Muscle of leg (tissue), 11 donors: Measurements from ENCODE around the gene TBC1D7. TPM values are rescaled to one million over a fixed set of nuclear protein-coding genes. Genes with fewer than 3 reads are reported as not detected.

Experiments used
- DNase-seq: peaks from one replicate; pipeline ENCODE4 v3.0.0; 2013
- H3K27ac ChIP-seq: one replicate; pipeline ENCODE4 v1.5.1; 2013; ENCODE audit warnings: mild to moderate bottlenecking, low read length, control low read depth
- H3K27me3 ChIP-seq: one replicate; pipeline ENCODE4 v1.6.1; 2013; ENCODE audit warnings: low read length; ENCODE audit not compliant: control insufficient read depth, insufficient read depth
- H3K36me3 ChIP-seq: one replicate; pipeline ENCODE4 v1.6.1; 2013; ENCODE audit warnings: low read length; ENCODE audit not compliant: control insufficient read depth, insufficient read depth
- H3K4me1 ChIP-seq: one replicate; pipeline ENCODE4 v1.6.1; 2013; ENCODE audit warnings: low read length; ENCODE audit not compliant: control insufficient read depth, insufficient read depth
- H3K4me3 ChIP-seq: one replicate; pipeline ENCODE4 v1.5.1; 2013; ENCODE audit warnings: low read length, control low read depth
- H3K9me3 ChIP-seq: replicated peaks from 2 replicates; pipeline ENCODE4 v1.6.1; 2013; ENCODE audit warnings: low read depth, low read length; ENCODE audit not compliant: control insufficient read depth
- WGBS: methylation state at CpG from one replicate; pipeline ENCODE4 v1.1.5; 2013; ENCODE audit warnings: missing lambda C conversion rate; ENCODE audit not compliant: insufficient coverage; 5-methylcytosine and 5-hydroxymethylcytosine counted together
- polyA plus RNA-seq, 8 donors: library from polyadenylated mRNA; unstranded; fragments of 120-200 nt; gene quantifications; one replicate each; pipeline versions ENCODE4 v1.2.1 to v1.2.3, GENCODE V29; 2013; ENCODE audit warnings: inconsistent platforms in 1 of 8, low replicate concordance in 1 of 8; ENCODE audit not compliant: insufficient read length in 8 of 8, insufficient read depth in 1 of 8
- total RNA-seq: library from RNA; stranded (reverse); fragments of 120-200 nt; gene quantifications from one replicate; pipeline ENCODE4 v1.2.4, GENCODE V29; 2013

The TBC1D7 gene
- total and polyA plus RNA-seq, 9 donors, result 15.6 to 24.9 (median 19.1) TPM

DNA sequence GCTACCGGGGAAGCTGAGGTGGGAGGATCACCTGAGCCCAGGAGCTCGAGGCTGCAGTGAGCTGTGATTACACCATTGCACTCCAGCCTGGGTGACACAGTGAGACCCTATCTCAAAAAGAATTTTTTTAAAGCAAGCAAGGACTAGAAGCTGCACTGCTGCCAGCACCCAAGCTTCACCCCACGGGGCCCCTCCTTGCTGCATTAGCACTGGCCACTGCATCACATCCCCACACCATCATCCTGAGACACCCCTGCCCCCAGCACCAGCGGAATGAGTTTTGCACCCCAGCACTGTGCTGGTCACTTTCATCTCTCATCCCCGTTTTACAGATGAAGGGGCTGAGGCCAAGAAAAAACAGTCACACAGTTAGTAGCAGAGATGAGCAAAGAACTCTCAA, 30.9 kb downstream of the TBC1D7 start:
- Histone ChIP-seq H3K36me3 (peaks cover 73% of the 10 kb centered on the region), H3K4me1 (peaks cover 3% of the 10 kb centered on the region), H3K9me3 (no peaks in the 10 kb centered on the region), H3K27me3 (no peaks in the 10 kb centered on the region), H3K4me3 (no peak overlapping the region), H3K27ac (no peak overlapping the region)
- 92% methylated on average over 3 of the region's 5 CpGs for WGBS
- no peak for DNase-seq

DNA sequence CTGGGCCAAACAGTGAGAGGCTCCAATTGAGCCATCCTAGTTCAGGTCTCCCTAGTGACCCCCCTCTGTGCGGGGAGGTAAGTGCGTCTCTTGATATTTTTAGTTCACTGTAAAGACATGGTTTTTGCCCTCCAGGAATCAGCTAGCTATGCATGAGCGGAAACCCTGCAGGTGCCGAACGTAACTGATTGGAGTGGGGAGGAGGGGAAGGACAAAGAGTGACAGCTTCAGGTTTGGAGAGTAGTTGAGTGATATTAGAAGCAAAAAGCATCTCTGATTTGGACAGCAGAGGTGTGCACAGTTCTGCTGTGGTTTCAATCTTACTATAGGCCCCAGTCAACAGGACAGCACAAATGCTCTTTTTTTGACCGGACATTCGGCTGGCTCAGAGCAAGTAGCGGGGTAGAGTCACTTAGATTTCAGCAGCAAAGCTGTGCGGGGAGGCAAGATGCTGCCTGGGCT, 31.8 kb downstream of the TBC1D7 start:
- DNase-seq, result no peak
- Histone ChIP-seq H3K4me1 (no peaks in the 10 kb centered on the region), H3K27me3 (no peaks in the 10 kb centered on the region), H3K27ac (no peak overlapping the region), H3K9me3 (no peaks in the 10 kb centered on the region), H3K36me3 (peaks cover 68% of the 10 kb centered on the region), H3K4me3 (no peak overlapping the region)
- 92% methylated on average over 9 of the region's 9 CpGs for WGBS

DNA sequence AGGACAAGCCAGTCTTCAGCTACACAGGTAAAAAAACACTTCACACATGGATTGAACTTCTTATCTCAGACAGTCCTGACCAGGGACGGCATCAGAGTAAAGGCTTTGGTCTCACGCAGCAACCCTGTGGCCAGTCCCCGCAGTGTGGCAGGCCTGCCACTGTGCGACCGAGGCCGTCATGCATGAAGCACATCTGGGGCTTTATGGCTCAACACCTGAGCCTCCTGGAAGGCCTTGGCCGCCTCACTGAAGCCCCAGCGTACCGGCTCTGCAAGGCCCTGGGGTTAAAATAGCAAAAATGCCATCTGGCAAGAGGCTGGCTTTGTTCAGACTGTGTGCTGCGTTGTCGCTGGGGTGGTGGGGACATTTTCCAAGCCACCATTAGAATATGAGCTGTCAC, 32.8 kb downstream of the TBC1D7 start:
- Histone ChIP-seq H3K27ac (no peak overlapping the region), H3K9me3 (no peaks in the 10 kb centered on the region), H3K4me3 (no peak overlapping the region), H3K36me3 (peaks cover 64% of the 10 kb centered on the region), H3K4me1 (no peaks in the 10 kb centered on the region), H3K27me3 (no peaks in the 10 kb centered on the region)
- 88% methylated on average over 11 of the region's 11 CpGs for WGBS
- no peak for DNase-seq

DNA sequence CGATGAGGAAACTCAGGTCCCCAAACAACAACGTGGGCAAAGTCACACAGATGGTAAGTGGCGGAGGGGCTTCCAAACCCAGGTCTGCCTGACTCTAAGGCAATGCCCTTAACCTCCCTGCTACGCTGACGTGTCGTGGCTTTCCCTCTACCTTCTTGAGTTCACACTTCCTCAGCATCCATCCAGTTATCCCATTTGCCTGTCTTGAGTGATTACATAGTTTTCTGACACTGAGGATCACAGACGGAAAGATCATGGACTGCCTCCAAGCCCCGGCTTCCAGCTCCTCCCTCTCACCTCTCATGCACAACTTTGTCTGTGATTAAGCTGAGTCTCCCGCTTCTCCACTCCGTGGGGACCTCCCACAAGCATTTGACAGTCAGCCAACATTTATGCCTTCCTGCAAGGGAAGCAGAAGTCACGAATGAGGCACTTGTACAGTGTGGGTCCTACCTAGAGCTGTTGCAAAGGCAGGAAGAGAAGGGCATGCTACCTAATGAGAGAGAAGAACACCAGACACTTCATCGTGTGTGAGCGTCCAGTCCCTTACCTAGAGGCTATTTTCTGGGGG, 33.8 kb downstream of the TBC1D7 start:
- Histone ChIP-seq H3K36me3 (peaks cover 56% of the 10 kb centered on the region), H3K4me3 (no peak overlapping the region), H3K4me1 (no peaks in the 10 kb centered on the region), H3K27me3 (no peaks in the 10 kb centered on the region), H3K9me3 (no peaks in the 10 kb centered on the region), H3K27ac (no peak overlapping the region)
- DNase-seq, result no peak
- WGBS, result 76% methylated on average over 8 of the region's 13 CpGs

DNA sequence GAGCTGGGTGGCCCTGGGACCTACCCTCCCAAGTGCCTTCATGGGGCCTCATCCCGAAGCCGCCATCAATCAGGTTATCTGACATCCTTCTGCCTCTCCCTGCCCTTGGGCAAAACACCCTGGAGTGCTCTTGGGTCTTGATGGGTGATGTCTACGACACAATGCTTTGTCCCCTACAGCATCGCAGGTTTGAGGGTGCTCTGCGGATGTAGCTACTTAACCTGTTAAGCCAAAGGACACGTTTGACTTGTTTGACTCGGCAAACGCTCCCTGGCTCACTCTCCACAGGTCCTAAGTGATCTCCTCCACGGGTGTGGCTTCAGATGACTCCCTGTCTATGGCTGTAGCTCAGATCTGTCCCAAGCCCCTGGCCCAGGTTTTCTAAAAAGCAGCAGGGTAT, 35.6 kb downstream of the TBC1D7 start:
- H3K4me3 ChIP-seq, result no peak overlapping the region
- peaks cover 3% of the 10 kb centered on the region for H3K9me3 ChIP-seq
- peaks cover 50% of the 10 kb centered on the region for H3K36me3 ChIP-seq
- H3K27me3 ChIP-seq, result no peaks in the 10 kb centered on the region
- no peaks in the 10 kb centered on the region for H3K4me1 ChIP-seq
- WGBS, result 87% methylated on average over 8 of the region's 9 CpGs
- no peak overlapping the region for H3K27ac ChIP-seq
- DNase-seq, result no peak

DNA sequence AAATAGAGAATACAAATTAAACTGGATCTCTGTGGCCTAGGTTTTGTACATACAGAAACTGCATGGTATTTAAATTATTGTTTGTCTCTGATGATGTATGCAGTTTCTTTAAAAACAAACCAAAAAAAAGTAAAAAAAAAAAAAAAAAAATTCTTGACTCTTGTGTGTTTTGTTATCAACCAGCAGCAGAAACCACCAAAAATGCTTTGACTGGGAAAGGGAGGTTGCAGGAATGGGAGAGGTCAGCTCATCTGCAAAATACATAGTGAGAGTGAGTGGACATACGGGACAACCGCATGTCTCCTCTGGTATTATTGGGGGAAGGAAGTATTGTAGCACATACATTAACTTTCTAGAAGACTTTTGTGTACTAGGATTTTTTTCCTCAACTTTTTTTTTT, 38.0 kb downstream of the TBC1D7 start:
- DNase-seq, result no peak
- H3K4me3 ChIP-seq, result no peak overlapping the region
- H3K9me3 ChIP-seq, result peaks cover 17% of the 10 kb centered on the region
- H3K36me3 ChIP-seq, result peaks cover 53% of the 10 kb centered on the region
- WGBS, result no CpG with 5 or more reads among the region's 2 CpGs
- H3K4me1 ChIP-seq, result no peaks in the 10 kb centered on the region
- no peak overlapping the region for H3K27ac ChIP-seq
- no peaks in the 10 kb centered on the region for H3K27me3 ChIP-seq

DNA sequence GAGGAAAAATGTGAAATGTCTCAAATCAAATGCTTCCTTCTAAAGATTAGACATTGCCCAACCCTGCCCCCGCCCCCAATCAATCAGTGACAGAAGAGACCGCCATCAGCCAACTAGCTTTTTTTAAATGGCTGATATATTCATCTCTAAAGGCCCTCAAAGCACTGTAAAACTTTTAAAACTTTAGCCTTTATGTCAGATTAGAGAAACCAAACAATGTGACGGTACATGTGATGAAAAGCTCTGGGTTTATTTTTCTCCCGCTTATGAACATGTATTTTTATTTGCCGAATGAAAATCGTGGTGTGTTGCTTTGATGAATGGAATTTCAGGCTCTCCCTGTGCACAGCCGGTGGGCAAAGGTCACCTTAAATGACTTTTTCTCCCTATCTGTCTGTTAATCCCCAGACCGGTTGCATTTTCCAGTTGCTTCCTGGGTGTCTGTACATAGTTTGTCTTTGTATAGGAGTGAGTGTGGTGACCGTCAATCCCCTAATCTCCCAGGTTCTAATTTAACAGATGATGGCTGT, 38.5 kb downstream of the TBC1D7 start:
- DNase-seq, result no peak
- no peak overlapping the region for H3K27ac ChIP-seq
- H3K4me1 ChIP-seq, result no peaks in the 10 kb centered on the region
- H3K36me3 ChIP-seq, result peaks cover 50% of the 10 kb centered on the region
- WGBS, result 68% methylated on average over 2 of the region's 9 CpGs
- no peak overlapping the region for H3K4me3 ChIP-seq
- H3K27me3 ChIP-seq, result no peaks in the 10 kb centered on the region
- H3K9me3 ChIP-seq, result peaks cover 17% of the 10 kb centered on the region

DNA sequence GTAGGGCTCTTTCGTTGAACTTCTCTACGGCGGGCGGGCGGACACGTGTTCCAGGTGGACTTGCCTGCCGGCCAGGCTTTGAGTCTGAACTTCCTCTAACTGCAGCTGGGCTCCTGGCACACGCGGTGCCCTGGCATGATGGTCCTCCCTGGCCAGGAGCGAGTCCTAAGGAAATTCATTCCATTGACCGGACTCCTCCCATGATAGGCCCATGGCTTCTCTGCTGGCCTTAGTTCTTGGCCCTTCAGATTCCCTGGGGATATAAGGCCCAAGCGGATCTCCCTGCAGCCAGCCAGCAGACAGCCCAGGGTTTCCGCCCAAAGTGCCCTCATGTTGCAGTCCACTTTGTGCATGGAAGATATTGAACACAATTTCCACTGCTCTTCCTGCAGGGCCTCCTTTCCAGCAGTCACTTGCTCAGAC, 39.4 kb downstream of the TBC1D7 start:
- peaks cover 42% of the 10 kb centered on the region for H3K36me3 ChIP-seq

DNA sequence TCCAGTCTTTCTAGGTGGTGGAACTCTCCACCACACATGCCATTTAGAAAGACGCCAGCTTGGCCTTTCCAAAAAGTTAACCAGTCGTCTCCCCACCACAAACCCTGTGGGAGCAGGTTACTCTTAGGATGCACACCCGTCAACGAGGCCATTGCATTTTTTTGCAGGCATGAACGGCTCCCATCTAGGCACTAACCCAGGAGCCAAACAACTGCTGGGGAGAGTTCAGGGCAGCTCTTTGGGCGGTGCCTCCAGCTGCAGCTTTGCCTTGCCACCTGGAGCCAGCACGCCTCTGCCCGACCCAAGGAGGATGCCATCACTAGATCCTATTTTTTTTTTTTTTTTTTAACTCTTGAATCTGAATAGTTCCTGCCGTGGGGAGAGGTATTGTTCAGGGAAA, 39.9 kb downstream of the TBC1D7 start:
- Histone ChIP-seq H3K4me1 (no peaks in the 10 kb centered on the region), H3K36me3 (peaks cover 37% of the 10 kb centered on the region), H3K9me3 (peaks cover 17% of the 10 kb centered on the region), H3K4me3 (no peak overlapping the region), H3K27me3 (no peaks in the 10 kb centered on the region), H3K27ac (no peak overlapping the region)
- DNase-seq, result no peak
- 80% methylated on average over 6 of the region's 9 CpGs for WGBS

More for the DNA sequence above, 39.4 kb downstream of the TBC1D7 start:
- H3K27me3 ChIP-seq, result no peaks in the 10 kb centered on the region
- H3K9me3 ChIP-seq, result peaks cover 17% of the 10 kb centered on the region
- H3K4me3 ChIP-seq, result no peak overlapping the region
- 90% methylated on average over 12 of the region's 13 CpGs for WGBS
- no peak overlapping the region for H3K27ac ChIP-seq
- DNase-seq, result no peak
- no peaks in the 10 kb centered on the region for H3K4me1 ChIP-seq

DNA sequence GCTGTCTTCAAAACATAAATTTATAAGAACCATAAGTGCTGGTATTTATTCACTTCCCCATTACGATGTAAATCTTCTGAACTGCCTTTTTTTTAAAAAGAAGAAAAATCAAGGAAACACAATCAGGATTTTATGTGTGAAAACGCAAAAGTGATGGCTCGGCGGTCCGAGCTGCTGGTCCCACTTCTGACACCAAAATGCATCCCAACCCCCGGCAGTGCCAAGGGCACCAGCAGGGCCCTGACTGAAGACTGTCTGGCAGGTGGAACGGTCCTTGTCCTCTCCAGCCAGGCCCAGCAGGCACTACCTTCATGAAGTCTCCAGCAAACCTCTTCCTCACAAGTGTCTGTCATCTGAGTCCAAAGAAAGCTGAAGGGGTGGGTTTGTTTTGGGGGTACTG, 41.2 kb downstream of the TBC1D7 start:
- peaks cover 28% of the 10 kb centered on the region for H3K36me3 ChIP-seq

DNA sequence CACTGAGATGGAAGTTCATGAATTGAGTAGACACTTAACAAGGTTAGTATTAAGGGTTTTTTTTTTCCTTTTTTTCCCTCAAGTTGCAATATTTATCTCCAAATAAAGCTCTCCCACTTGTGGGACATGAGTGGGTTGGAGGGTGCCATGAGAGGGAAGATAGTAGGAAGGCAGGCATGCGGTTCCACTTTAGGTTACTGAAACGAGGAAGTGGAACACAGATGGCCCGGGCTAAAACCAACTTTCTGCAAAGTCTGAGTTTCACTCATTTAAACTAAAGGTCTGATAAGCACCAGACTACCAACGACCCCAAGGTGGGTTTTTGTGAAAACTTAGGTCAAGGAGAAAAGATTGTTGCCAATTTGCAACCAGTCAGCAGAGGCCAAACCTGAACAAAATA, 42.2 kb downstream of the TBC1D7 start:
- Histone ChIP-seq H3K4me3 (no peak overlapping the region), H3K27ac (no peak overlapping the region), H3K36me3 (peaks cover 22% of the 10 kb centered on the region), H3K9me3 (peaks cover 17% of the 10 kb centered on the region), H3K4me1 (no peaks in the 10 kb centered on the region), H3K27me3 (no peaks in the 10 kb centered on the region)
- 60% methylated on average over 1 of the region's 4 CpGs for WGBS
- no peak for DNase-seq

More for the DNA sequence above, 41.2 kb downstream of the TBC1D7 start:
- Histone ChIP-seq H3K27ac (no peak overlapping the region), H3K9me3 (peaks cover 17% of the 10 kb centered on the region), H3K4me3 (no peak overlapping the region), H3K4me1 (no peaks in the 10 kb centered on the region), H3K27me3 (no peaks in the 10 kb centered on the region)
- 98% methylated on average over 7 of the region's 7 CpGs for WGBS
- no peak for DNase-seq
